ENCODE measurements around the gene TM9SF1. TPM values are rescaled to one million over a fixed set of nuclear protein-coding genes. Genes with fewer than 3 reads are reported as not detected.

TM9SF1 gene
- total RNA-seq, 2 experiments from 2014 or later = 12.9 to 13.0 TPM

DNA sequence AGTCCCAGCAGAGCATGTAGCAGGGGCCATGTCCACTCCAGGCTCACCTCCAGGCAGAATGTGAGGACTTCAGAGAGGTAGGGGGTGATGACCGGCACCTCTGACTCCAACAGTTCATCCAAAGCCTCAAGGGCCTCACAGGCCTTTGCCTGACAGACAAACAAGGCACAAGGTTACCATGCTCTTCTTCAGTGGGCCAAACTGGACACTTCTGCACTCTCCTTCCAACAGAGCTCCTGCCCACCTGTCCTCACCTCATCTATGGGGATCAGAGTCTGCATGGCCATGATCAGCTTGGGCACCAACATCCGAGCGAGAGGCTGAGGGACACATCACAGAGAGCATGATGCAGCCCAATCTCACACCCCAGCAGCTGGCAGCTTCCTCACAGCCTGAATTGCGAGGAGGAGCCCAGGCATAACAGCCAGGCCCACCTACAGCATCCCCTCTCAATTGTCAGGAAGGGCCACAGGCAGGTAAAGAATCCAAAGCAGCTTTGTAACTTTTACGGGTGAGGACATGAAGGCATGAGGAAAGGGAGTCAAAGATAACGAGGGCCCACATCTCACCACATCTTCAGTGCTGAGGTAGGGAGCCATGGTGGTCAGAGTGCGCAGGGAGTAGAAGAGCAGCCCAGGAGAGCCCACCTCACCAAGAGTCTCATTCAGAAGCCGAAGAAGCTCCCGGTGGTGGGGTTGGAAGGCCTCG lies 8.3 kb downstream of the TM9SF1 start:
- peaks cover 65% of the 10 kb centered on the region for H3K36me3 Mint-ChIP-seq (ENCODE audit: low read depth)
- no peaks in the 10 kb centered on the region for H3K9me3 ChIP-seq (ENCODE audit: control insufficient read depth in 1 of 2, insufficient read depth in 1 of 2, low read length in 2 of 2)
- no peaks in the 10 kb centered on the region for H3K27me3 ChIP-seq (ENCODE audit: control insufficient read depth in 1 of 2, insufficient read depth in 2 of 2, low read length in 2 of 2)
- DNase-seq = no peak
- H3K27ac Mint-ChIP-seq = peak overlapping the region; percentile 67
- H3K27ac ChIP-seq (ENCODE audit: low read depth in 1 of 2, low read length in 2 of 2) = peak overlapping the region in 1 of 2 donors; percentile 88
- POLR2A ChIA-PET = interaction anchor here (0.6 to 7.4 kb wide), 9 partner anchors 8 to 84 kb away, joined by 3 to 85 read pairs (median 10); partner anchors contain the start of genes CHMP4A, DCAF11, IRF9 and NRL
- peaks cover 34% of the 10 kb centered on the region for H3K4me1 Mint-ChIP-seq (ENCODE audit: low read depth)
- no peak for ATAC-seq (ENCODE audit: poor library complexity)
- no peaks in the 10 kb centered on the region for H3K27me3 Mint-ChIP-seq
- TF ChIP-seq, protein P1, sequence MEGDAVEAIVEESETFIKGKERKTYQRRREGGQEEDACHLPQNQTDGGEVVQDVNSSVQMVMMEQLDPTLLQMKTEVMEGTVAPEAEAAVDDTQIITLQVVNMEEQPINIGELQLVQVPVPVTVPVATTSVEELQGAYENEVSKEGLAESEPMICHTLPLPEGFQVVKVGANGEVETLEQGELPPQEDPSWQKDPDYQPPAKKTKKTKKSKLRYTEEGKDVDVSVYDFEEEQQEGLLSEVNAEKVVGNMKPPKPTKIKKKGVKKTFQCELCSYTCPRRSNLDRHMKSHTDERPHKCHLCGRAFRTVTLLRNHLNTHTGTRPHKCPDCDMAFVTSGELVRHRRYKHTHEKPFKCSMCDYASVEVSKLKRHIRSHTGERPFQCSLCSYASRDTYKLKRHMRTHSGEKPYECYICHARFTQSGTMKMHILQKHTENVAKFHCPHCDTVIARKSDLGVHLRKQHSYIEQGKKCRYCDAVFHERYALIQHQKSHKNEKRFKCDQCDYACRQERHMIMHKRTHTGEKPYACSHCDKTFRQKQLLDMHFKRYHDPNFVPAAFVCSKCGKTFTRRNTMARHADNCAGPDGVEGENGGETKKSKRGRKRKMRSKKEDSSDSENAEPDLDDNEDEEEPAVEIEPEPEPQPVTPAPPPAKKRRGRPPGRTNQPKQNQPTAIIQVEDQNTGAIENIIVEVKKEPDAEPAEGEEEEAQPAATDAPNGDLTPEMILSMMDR (IDR thresholded peaks at IDR 0.05) = no peak
- H3K36me3 ChIP-seq (ENCODE audit: insufficient read depth, low read length) = peaks cover 58% of the 10 kb centered on the region
- H3K4me3 Mint-ChIP-seq = peak overlapping the region; percentile 61
- H3K9me3 Mint-ChIP-seq = no peaks in the 10 kb centered on the region
- CTCF ChIA-PET = interaction anchor here (0.7 to 2.5 kb wide), 2 partner anchors 8 to 26 kb away, joined by 3 to 24 read pairs; partner anchors contain the start of genes IRF9 and TM9SF1
- no peak overlapping the region for H3K4me3 ChIP-seq (ENCODE audit: low read length)
- intact Hi-C loops (cut with DNase I, micrococcal nuclease) = loop anchor here in 1 of 2 experiments (2.0 to 5.0 kb wide), 2 partner anchors 22 to 40 kb away; partner anchors contain the start of genes PSME2 and RNF31
- peaks cover 32% of the 10 kb centered on the region for H3K4me1 ChIP-seq (ENCODE audit: insufficient read depth, low read length)

DNA sequence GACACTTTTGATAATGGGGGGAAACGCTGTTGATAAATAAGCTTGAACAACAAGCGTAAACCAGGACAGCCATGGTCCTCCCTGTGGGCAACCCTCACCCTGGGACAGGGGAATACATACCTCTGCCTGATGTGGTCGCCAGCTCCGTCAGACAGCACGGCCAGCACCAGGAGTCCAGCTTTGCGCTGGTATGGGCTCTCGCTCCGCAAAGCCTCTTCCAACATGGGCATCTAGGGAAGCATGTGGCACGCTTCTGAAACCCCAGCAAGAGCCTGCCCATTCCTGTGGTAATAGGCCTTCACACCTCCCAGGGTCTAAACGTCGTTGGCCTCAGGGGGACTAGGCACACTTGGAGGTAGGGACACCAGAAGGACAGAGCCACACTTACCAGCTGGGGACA lies 9.5 kb downstream of the TM9SF1 start:
- Mint-ChIP-seq H3K9me3 (no peaks in the 10 kb centered on the region), H3K36me3 (ENCODE audit: low read depth) (peaks cover 66% of the 10 kb centered on the region), H3K27me3 (no peaks in the 10 kb centered on the region), H3K27ac (no peak overlapping the region), H3K4me3 (peak overlapping the region; percentile 15), H3K4me1 (ENCODE audit: low read depth) (peaks cover 32% of the 10 kb centered on the region)
- Histone ChIP-seq H3K4me1 (ENCODE audit: insufficient read depth, low read length) (peaks cover 35% of the 10 kb centered on the region), H3K27ac (ENCODE audit: low read depth in 1 of 2, low read length in 2 of 2) (no peak overlapping the region), H3K27me3 (ENCODE audit: control insufficient read depth in 1 of 2, insufficient read depth in 2 of 2, low read length in 2 of 2) (no peaks in the 10 kb centered on the region), H3K4me3 (ENCODE audit: low read length) (no peak overlapping the region), H3K9me3 (ENCODE audit: control insufficient read depth in 1 of 2, insufficient read depth in 1 of 2, low read length in 2 of 2) (no peaks in the 10 kb centered on the region), H3K36me3 (ENCODE audit: insufficient read depth, low read length) (peaks cover 62% of the 10 kb centered on the region)
- DNase-seq = no peak
- no peak for ATAC-seq (ENCODE audit: poor library complexity)
- CTCF ChIA-PET = interaction anchor here (0.6 kb wide), 1 partner anchor 9 kb away, joined by 3 read pairs; the partner anchor contains the start of gene TM9SF1
- POLR2A ChIA-PET = interaction anchor here (0.8 to 7.4 kb wide), 5 partner anchors 10 to 72 kb away, joined by 3 to 85 read pairs (median 5); partner anchors contain the start of genes CHMP4A, IRF9 and TM9SF1
- intact Hi-C loops (cut with DNase I, micrococcal nuclease) = loop anchor here in 1 of 2 experiments (2.0 to 5.0 kb wide), 2 partner anchors 21 to 38 kb away; partner anchors contain the start of genes PSME2 and RNF31
- TF ChIP-seq, protein P1 (IDR thresholded peaks at IDR 0.05) = no peak

DNA sequence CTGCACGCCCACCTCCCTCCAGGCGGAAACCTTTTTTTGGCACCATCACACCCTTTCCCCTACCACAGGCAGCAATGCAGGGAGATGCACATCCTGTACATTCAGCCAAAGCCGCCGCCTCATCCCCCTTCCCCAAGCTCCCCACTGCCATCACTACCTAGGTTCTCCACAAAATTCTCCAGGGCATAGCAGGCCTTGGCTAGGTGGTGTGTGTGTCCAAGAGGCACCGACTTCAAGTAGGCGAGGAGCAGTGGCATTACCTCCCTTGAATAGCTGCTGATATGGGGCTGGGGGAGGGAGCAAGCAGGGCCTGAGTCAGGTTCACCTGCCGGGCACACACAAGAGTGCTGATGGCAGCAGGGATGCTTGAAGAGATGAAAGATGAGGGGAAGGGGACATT lies 10.2 kb downstream of the TM9SF1 start:
- Mint-ChIP-seq H3K4me3 (no peak overlapping the region), H3K27ac (no peak overlapping the region), H3K4me1 (ENCODE audit: low read depth) (peaks cover 28% of the 10 kb centered on the region), H3K9me3 (no peaks in the 10 kb centered on the region), H3K36me3 (ENCODE audit: low read depth) (peaks cover 69% of the 10 kb centered on the region), H3K27me3 (no peaks in the 10 kb centered on the region)
- Histone ChIP-seq H3K4me3 (ENCODE audit: low read length) (no peak overlapping the region), H3K36me3 (ENCODE audit: insufficient read depth, low read length) (peaks cover 69% of the 10 kb centered on the region), H3K9me3 (ENCODE audit: control insufficient read depth in 1 of 2, insufficient read depth in 1 of 2, low read length in 2 of 2) (no peaks in the 10 kb centered on the region), H3K27me3 (ENCODE audit: control insufficient read depth in 1 of 2, insufficient read depth in 2 of 2, low read length in 2 of 2) (no peaks in the 10 kb centered on the region), H3K4me1 (ENCODE audit: insufficient read depth, low read length) (peaks cover 35% of the 10 kb centered on the region), H3K27ac (ENCODE audit: low read depth in 1 of 2, low read length in 2 of 2) (no peak overlapping the region)
- TF ChIP-seq, protein P1 (IDR thresholded peaks at IDR 0.05) = no peak
- POLR2A ChIA-PET = interaction anchor here (1.1 to 7.4 kb wide), 3 partner anchors 10 to 24 kb away, joined by 3 to 85 read pairs (median 11); partner anchors contain the start of genes IRF9 and TM9SF1
- CTCF ChIA-PET = no interaction called here
- no peak for DNase-seq
- intact Hi-C loops (cut with DNase I, micrococcal nuclease) = loop anchor here in 1 of 2 experiments (5.0 kb wide), 1 partner anchor 38 kb away; the partner anchor contains the start of genes PSME2 and RNF31
- no peak for ATAC-seq (ENCODE audit: poor library complexity)
